OCI-LY1 (cell line): ENCODE measurements around the gene MBNL1.

Experiments used
- EZH2 ChIP-seq: fragments of 200-600 bp; sonication (generic), shearing (Covaris generic); IDR thresholded peaks from 2 replicates; pipeline ENCODE4 v1.8.0; 2017; ENCODE audit warnings: borderline replicate concordance, mixed run types, mild to moderate bottlenecking, antibody characterized with exemption, low read length, moderate library complexity, mixed read lengths
- TF ChIP-seq, protein P1 (sequence below): fragments of 200-600 bp; sonication (generic), shearing (Covaris generic); IDR thresholded peaks from 2 replicates; pipeline ENCODE4 v1.5.1; 2017; ENCODE audit warnings: mild to moderate bottlenecking, antibody characterized with exemption, low read length, moderate library complexity, mixed read lengths

DNA sequence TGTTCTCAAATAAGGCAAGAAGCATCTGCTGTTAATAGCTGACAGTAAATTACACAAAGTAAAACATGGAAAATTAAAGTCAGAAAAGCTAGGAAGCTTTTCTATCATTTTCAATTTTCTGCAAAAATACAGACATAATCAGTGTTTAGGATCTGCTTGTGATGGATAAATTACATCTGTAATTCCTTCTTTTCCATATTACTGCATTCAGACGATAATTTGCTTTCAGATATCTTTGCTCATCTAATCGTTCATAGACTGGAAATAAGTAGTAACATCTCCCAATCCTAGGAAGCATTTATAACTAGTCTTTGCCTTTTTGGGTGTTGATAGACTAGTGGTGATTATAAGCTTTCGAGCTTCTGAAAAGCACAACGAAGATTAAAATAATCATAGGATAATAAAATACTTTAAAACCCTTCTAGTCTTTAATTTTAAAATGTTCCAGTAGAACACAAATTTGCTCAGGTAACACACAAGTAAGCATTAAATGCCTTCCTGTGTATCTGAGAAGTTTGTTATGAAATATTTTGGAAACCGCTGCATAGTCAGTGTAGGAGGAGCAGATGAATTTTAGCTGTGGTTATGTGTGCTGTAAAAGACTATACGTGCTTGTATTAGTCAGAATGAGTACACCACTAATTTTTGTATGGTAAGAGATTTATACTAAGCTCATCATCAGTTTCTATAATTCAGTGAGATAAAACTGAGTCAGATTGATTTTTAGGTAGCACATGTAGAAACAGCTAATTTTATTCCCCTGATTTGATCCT, 41.0 kb downstream of the MBNL1 start:
- TF ChIP-seq, protein P1, sequence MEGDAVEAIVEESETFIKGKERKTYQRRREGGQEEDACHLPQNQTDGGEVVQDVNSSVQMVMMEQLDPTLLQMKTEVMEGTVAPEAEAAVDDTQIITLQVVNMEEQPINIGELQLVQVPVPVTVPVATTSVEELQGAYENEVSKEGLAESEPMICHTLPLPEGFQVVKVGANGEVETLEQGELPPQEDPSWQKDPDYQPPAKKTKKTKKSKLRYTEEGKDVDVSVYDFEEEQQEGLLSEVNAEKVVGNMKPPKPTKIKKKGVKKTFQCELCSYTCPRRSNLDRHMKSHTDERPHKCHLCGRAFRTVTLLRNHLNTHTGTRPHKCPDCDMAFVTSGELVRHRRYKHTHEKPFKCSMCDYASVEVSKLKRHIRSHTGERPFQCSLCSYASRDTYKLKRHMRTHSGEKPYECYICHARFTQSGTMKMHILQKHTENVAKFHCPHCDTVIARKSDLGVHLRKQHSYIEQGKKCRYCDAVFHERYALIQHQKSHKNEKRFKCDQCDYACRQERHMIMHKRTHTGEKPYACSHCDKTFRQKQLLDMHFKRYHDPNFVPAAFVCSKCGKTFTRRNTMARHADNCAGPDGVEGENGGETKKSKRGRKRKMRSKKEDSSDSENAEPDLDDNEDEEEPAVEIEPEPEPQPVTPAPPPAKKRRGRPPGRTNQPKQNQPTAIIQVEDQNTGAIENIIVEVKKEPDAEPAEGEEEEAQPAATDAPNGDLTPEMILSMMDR: no peak
- TF ChIP-seq EZH2: no peak
